GM21390 (cell line): ENCODE measurements around the gene SPDYE16.
"Not testable (repeated sequence)": the region's sequence is repeated elsewhere in the genome, so short reads cannot be mapped to it uniquely, and the experiment has no call there.

ENCODE experiments used
- ATAC-seq: cut with Tn5 transposase; IDR thresholded peaks from one replicate; pipeline ENCODE4 v1.9.1; 2021; ENCODE audit not compliant: unreplicated experiment

Gene SPDYE16

DNA sequence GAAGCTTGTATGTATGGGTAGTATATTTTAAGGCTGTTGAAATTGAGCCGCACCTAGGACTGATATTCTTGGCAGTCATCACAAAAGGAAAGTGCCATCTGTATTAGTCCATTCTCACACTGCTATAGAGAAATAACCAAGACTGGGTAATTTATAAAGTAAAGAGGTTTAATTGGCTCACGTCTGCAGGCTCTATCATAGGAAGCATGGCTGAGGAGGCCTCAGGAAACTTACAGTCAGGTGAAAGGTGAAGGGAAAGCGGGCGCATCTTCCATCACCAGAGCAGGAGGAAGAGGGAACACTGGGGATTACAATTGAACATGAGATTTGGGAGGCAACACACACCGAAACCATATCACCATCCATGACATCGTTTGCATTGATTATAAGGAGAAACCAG, 8.9 kb upstream of the SPDYE16 start:
- not testable (repeated sequence) for ATAC-seq

DNA sequence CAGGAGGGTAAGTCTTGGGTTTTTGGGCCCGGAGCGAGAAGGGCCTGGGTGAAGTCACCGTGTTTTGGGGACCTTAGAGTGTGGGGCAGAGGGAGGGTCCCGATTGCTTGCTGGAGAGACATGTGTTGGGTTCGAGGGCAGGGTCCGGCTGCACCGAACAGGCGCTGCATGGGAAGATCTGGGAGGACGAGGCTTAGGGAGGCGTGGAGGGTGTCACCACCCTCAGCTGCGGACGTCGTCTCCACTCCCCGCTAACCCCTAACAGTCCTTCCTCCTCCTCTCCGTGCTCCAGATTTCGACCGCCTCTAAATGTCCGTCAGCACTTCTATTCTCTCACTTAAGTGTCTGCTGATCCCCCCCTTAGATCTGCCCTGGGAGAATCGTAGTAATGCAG, 6.8 kb upstream of the SPDYE16 start:
- not testable (repeated sequence) for ATAC-seq

DNA sequence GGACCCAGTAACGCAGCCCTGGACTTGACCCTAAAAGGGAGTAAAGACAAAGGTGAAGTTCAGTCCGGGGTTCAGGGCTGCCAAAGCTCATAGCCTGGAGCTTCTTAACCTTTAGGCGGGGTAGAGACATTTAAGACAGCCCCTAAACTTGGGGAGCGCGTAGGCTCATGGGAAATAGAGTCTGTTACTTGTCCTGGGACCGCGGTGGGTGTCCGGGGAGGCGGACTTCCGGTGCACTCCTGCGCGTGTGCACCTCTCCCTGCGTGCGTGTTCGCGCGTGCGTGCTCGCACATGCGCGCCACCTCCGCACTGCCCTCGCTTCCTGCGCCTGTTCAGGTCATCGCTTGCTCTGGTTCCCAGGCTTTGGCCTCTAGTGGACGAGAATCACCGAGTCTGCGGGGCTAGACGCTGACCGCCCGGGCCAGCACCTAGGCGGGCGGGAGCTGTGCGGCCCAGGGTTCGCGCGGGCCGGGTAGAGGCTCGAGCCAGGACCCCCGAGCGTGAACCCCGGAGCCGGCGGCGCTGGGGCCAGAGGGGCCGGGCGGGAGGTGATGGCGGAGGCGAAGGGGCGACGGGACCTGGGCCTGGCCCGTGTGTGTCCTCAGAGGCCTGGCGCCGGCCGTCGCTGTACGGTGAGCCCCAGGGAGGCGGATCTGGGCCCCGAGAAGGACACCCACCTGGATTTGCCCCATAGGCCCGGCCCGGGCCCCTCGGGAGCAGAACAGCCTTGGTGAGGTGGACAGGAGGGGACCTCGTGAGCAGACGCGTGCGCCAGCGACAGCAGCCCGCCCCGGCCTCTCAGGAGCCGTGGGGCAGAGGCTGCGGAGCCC, 6.1 kb upstream of the SPDYE16 start:
- peak; percentile 99 for ATAC-seq

DNA sequence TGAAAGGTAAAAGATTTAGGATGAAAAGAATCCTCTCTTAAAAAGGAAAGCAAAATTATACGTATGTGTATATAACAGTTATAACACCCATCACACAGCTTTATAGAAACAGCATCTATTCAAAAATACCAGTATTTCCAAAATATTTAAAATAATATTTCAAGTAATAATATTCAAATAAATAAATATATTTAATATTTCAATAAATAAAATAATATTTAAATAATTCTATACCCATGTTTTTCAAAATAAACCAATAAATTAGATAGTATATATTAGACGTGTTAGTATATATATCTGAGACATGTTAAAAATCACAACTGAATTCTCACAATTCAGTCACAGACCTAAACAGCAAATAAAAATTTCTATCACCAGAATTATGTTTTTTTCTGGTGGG, 11.5 kb downstream of the SPDYE16 start:
- ATAC-seq, result not testable (repeated sequence)

DNA sequence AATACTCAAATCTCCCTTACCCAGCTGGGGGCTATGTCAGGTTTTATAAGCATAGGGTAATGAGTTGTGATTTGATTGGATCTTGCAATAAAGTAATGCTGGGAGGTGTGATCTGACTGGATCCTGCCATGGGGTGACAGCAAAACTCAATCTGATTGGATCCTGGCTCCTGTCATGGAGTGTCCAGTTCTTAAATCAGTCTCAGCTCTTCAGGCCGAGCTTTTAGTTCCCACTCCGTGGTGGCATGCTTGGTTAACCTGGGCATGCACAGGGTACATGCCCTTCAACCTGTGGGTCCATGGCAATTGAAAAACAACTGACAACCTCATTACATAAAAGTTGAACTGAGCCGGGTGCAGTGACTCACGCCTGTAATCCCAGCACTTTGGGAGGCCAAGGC, 16.9 kb downstream of the SPDYE16 start:
- ATAC-seq, result not testable (repeated sequence)

DNA sequence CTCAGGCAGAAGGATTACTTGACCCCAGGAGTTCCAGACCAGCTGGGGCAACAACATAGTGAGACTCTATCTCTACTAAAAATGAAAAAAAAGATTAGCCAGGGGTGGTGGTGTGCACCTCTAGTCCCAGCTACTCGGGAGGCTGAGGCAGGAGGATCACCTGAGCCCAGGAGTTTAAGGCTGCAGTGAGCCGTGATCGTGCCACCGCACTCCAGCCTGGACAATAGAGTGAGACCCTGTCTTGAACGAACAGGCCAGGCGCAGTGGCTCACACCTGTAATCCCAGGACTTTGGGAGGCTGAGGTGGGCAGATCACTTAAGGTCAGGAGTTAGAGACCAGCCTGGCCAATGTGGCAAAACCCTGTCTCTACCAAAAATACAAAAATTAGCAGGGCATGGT, 26.2 kb downstream of the SPDYE16 start:
- not testable (repeated sequence) for ATAC-seq

DNA sequence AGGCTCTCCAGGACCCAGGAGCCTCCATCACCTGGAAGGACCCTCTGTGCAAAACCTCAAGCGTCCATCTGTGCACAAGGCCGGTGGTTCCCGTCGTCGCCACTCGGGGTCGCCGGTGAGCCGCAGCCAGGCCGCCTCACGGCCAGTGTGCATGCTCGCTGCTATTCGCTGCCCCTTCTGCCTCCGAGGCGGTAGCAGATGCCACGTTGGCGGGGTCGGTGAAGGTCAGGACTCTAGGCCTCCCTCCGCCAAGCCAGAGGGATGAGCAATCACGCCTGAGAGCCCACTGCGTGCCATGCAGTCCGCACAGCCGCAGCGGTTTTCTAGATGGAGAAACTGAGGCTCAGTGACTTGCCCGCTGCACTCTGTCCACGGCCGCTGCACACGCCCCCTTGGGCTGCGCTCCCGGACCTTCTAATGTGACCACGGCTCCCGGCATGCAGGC, 27.1 kb downstream of the SPDYE16 start:
- no peak for ATAC-seq

DNA sequence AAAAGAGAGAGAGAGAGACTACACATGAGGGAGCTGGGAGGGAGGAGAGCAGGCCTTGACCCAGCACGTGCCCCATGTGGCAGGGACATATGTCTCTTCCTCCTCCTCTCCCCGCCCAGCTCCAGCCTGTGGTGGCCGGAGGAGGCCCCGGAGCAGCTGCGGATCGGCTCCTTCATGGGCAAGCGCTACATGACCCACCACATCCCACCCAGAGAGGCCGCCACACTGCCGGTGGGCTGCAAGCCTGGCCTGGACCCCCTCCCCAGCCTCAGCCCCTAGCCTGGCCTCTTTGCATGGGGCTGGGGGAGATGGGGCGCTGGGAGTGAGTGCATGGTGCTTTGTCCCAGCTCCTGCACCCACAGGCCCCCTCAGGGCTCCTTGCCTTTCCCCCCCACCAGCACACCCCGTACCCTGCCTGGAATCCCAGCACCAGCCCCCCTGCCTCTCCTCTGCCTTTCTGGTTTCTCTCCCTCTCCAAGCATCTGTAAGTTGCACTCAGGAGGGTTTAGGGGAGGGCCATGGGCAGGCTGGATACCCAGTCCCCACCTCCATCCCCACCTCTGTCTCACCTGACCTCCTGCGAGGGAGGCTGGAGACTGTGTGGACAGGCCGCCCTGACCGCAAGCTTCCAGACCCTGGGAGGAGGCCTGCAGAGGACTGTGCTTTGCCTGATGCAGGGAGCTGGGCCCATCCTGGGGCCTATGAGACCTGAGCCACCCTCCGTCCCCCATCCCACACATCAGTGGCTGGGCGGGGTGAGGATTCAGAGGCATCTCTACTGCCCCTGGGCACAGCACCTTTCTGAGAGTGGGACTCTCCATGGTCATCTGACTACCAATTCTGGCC, 27.9 kb downstream of the SPDYE16 start:
- ATAC-seq, result no peak

DNA sequence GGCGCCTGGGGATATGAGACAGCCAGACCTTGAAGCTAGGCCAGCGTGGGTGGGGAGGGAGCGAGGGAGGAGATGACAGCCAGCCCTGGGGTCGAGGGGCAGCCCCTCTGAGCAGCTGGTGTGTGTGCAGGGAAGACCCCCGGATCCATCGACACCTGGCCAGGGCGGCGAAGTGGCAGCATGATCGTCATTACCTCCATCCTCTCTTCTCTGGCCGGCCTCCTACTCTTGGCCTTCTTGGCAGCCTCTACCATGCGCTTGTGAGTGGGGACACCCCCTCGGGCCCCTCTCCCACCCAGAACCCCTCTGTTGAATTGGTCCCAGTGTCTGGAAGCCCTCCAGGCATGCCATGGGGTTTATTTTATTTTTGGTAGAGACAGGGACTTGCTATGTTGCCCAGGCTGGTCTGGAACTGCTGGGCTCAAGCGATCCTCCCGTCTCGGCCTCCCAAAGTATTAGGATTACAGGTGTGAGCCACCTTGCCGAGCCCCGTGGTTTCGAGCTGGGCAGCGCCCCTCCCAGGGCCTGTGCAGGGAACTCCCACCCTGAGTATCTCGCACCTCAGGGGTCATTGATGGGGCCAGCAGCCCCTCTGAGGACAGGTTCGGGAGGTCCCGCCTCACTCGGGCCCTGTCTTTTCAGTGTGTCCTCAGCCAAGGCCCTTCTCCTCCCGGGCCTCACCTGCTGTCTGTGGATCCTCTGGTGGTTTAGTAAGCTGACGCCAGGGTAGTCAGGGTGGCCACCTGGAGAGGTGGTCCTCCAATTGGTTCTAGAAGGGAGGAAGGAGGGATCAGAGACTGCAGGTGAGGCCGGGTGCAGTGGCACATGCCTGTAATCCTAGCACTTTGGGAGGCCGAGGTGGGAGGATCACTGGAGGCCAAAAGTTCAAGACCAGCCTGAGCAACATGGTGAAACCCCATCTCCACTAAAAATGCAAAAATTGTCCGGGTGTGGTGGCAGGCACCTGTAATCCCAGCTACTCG, 29.0 kb downstream of the SPDYE16 start:
- ATAC-seq, result no peak

DNA sequence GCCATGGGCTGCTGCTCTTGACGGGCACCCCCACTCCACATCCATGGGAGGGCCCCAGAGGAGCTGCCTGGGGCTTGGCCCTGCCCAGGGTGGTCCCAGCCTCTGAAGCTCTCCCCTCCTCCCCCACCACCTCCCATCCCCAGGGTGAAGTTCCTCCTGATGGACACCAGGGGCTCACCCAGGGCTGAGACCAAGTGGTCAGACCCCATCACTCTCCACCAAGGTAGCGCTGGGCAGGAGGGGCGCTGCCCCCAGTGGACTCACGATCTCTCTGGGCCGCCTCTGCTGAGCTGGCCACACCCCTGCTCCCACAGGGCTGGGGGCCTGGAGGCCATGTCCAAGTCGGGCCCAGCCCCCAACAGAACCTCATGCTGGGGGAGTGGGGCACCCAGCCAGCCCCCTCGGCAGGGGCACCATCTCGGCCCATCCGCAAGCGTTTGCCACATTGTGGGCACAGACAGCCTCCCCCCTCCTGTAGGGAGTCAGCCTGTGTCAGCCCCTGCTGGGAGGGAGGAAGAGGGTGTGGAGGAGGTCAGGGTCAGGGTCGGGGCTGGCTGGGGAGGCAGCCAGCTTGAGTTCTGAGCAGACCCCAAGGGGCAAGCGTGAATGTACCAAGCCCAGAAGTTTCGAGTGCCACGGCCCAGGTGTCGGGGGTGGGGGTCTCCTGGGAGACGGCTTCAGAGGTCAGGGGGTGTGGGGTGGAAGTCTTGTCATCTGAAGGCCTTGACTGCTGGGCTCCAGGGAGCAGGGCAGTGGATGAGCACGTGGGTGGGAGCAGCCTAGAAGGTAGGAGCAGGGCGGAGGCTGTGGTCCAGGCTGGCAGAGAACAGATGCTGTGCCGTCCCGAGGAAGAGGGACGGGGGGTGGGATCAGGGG, 29.9 kb downstream of the SPDYE16 start:
- ATAC-seq, result no peak

DNA sequence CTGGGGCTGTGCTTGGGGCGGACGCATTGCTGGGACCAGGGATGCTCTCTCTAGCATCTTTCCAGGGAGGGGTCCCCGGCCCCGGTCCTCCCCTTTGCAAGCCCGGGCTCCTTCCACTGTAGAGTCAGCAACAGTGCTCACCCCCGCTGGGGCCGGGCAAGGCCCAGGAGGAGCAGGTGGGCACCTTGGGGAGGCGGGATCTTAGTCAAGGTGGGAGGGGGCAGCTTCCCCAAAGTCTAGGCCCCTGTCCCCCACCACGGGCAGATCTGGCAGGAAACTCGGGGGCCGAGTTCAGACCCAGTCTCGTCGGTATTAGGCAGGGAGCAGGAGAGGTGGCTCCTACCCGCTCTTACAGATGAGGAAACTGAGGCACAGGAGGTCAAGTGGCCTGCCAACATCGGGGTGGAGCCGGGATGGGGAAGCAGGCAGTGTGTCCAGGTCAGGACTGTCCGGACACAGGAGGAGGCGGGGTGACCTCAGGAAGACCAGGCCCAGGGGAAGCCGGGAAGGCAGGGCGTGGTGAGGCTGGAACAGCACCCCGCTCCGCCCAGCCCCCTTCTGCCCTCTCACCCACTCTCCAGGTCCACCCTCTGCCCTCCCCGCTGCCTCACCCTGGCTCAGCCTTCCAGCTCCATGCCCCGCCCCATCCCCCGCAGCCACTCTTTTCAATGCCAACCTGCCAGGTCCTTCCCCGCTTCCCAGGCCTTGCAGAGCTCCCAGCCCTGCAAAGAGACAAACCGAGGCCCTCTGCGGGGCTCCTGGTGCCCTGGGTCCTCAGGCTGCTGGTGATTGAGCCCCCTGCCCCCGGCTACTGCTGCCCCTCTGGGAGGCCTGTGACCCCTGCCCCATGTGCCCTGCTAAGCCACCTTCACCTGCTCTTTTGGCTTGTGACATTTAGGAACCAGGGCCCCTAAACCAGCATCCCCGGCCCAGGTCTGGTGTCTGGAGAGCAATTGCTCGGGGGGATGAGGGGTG, 30.9 kb downstream of the SPDYE16 start:
- not testable (repeated sequence) for ATAC-seq

DNA sequence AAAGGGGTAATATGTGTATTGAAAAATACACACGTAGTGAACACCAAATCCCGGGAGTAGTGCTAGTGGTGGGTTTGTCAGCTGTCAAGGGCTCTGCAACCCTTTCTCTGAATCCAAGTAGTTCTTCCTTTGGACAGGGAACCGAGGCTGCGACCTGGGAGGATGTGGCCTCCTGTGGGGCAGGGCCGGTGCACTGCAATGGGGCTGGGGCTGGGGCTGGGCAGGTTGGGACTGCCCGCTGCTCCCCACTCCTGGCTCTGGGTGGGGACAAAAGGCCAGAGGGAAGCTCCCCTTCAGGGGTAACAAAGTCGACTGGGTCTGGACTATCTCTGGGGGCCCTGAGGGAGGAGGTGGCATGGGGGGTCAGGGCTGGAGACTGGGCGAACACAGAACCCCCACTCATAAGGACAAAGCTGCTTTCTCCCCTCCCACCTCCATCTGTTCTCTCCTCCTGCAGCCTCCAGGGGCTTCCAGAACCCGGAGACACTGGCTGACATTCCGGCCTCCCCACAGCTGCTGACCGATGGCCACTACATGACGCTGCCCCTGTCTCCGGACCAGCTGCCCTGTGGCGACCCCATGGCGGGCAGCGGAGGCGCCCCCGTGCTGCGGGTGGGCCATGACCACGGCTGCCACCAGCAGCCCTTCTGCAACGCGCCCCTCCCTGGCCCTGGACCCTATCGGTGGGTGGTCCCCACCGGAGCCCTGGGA, 31.7 kb downstream of the SPDYE16 start:
- not testable (repeated sequence) for ATAC-seq

DNA sequence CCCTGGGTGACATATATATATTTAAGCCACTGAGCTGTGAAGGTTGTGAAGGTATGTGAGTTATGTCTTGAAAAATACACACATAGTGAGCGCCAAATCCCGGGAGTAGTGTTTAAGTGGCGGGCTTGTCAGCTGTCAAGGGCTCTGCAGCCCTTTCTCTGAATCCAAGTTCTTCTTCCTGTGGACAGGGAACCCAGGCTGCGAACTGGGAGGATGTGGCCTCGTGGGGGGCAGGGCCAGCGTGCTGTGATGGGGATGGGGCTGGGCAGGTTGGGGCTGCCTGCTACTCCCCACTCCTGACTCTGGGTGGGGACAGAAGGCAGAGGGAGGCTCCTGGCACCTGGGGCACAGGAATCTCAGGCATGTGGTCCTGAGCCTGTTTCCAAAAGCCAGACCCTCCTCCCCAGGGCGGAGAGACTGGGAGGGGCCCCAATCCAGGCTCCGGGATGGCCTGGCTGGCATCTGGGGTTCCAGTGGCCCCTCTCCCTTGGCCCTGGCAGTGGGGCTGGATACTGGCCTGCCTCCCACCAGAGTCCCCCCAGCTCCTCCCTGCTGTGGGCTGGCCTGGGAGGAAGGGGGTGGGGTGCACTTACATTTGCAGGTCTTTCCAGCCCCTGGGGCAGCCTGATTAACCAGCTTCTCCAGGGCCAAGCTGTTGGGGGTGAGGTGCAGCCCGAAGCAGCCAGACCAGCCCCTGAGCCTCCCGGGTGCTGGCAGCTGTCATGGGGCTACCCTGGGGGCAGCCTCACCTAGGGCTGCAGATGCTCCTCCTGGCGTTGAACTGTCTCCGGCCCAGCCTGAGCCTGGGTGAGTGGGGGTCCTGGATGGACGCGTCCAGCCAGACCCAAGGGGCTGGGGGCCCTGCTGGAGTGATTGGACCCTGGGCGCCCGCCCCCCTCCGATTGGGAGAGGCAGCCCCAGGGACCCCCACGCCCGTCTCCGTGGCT, 32.9 kb downstream of the SPDYE16 start, which contains the start of gene UPK3B:
Gene UPK3B, plus strand, starts transcription at position 622 of the 947 bp plus-strand sequence. Its CDS starts 101 bp downstream, at position 723.
- ATAC-seq, result no peak

DNA sequence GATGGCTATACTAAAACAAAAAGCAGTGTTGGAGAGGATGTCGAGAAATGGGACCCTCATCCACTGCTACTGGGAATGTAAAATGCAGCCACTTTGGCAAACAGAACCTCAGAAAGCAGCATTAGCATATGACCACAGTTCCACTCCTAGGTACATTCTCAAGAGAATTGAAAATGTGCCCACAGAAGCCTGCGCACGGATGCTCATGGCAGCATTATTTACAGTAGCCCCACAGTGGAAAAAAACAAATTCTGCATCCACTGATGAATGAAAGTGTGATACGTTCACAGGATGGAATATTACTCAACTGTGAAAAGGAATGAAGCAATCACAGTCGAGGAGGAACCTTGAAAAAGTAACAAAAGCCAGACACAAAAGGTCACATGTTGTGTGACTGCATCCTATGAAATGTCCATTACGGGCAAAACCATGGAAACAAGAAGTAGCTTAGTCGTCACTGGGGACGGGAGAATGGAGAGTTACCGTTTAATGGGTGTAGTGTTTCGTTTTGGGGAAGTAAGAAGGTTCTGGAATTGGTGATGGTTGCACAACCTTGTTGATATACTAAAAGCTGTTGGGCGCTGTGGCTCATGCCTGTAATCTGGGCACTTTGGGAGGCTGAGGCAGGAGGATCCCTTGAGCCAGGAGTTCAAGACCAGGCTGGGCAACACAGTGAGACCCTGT, 35.2 kb downstream of the SPDYE16 start:
- ATAC-seq, result no peak

DNA sequence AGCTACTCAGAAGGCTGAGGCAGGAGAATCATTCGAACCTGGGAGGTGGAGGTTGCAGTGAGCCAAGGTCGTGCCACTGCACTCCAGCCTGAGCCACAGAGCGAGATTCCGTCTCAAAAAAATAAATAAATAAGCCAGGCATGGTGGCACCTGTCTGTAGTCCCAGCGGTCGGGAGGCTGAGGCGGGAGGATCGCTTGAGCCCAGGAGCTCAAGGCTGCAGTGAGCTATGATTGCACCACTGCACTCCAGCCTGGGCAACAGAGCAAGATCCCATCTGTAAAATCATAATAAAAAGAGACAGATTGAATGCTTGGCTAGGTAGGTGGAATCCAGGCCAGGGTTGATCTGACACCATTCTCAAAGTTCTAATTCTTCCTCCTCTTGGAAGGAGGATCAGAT, 36.5 kb downstream of the SPDYE16 start:
- not testable (repeated sequence) for ATAC-seq

DNA sequence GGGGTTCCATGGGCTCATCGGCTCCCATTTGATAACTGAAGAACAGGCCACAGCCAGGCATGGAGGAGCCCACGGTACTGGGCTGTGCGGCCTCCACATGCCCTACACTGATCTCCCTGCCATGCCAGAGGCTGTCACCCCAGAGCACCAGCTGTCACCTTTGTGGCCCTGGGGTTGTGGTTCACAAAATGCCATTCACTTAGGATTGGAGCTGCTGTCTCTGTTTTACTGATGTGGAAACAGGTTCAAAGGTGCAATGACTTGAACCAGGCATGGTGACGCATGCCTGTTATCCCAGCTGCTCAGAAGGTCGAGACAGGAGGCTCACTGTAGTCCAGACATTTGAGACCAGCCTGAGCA, 37.0 kb downstream of the SPDYE16 start:
- no peak for ATAC-seq
